NCI-H2029 treated with DMSO at 0.1 percent for 48 hours (cell line): ENCODE measurements around the gene TPD52L2.
"Not testable (repeated sequence)": the region's sequence is repeated elsewhere in the genome, so short reads cannot be mapped to it uniquely, and the experiment has no call there.

Source experiments
- DNase-seq: peaks from one replicate; lab custom pipeline; 2025; lab: John Stamatoyannopoulos, UW

The TPD52L2 gene

DNA sequence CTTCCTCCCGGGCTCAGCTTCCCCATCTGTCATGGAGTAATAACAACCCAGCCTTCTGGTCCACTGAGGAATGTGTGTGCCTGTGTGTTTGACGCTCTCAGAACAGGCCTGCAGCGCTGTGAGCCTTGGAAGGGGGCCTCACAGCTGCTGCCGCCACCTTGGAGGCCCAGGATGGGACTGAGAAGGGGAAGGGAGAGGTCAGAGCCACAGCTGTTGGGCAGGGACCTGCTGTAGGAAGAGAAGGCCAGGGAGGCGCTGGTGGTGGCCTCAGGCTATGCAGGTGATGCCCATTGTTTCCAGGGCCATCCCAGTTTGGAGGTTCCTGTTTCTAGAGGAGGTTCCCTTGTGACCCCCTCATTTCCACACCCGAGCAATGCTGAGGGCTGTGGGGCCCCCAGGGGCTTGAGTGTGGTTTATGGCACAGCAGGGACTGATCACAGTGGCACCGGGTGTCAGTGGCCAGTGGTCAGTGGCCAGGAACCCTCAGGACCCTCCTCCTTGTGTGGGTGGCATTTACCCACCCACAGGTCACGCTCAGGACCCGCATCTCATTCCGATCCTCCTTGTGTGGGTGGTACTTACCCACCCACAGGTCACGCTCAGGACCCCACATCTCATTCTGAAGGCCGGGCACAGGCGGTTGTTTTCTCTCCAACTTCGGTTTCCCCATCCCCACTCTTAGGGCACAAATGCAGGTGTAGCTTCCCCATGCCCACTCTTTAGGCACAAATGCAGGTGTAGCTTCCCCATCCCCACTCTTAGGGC is 14.0 kb downstream of the TPD52L2 start:
- DNase-seq, result no peak

DNA sequence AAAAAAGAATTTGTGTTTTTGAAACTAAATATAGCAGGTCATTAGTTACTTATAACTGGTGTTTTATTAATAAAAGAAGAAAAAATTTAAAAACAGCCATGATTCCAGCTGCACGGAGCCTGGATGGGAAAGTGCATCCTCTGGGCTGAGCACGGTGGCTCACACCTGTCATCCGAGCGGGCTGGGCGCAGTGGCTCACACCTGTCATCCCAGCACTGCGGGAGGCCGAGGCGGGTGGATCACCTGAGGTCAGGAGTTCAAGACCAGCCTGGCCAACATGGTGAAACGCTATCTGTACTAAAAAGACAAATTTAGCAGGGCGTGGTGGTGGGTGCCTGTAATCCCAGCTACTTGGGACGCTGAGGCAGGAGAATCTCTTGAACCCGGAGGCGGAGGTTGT is 15.8 kb downstream of the TPD52L2 start:
- not testable (repeated sequence) for DNase-seq

DNA sequence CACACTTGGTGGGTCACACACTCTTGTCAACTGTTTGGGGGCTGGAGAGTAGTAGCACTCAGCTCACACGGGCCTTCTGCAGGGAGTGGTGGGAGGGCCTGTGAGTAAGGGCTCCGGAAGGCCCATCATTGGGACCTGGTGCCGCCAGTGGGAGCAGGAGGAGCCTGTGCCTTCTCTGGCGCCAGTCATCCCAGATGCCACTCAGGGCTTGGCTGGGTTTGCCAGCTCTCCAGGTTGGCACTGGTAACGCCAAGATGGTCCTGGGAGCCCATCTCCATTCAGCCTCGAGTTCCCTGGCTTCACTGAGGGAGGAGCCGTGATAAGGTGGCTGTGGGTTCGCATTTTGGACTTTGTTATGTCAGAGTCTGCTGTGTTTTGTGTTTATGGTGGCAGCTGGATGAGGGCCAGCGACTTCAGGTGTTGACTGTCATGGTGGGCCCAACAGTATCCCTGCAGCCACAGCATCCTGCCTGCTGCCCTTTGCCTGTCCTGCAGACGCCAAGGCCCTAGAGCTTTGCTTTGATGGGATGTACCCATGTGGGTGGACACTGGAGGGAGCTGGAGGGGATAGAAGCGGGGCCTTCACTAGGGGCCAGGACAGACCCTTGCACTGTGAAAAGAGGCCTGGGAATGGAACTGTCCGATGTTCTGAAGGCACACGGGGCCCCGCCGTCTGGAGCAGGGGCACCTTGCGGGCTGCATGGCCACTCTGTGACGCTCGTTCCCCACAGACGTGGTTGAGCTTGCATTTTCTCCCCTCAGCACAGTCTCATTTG is 16.6 kb downstream of the TPD52L2 start:
- no peak for DNase-seq

DNA sequence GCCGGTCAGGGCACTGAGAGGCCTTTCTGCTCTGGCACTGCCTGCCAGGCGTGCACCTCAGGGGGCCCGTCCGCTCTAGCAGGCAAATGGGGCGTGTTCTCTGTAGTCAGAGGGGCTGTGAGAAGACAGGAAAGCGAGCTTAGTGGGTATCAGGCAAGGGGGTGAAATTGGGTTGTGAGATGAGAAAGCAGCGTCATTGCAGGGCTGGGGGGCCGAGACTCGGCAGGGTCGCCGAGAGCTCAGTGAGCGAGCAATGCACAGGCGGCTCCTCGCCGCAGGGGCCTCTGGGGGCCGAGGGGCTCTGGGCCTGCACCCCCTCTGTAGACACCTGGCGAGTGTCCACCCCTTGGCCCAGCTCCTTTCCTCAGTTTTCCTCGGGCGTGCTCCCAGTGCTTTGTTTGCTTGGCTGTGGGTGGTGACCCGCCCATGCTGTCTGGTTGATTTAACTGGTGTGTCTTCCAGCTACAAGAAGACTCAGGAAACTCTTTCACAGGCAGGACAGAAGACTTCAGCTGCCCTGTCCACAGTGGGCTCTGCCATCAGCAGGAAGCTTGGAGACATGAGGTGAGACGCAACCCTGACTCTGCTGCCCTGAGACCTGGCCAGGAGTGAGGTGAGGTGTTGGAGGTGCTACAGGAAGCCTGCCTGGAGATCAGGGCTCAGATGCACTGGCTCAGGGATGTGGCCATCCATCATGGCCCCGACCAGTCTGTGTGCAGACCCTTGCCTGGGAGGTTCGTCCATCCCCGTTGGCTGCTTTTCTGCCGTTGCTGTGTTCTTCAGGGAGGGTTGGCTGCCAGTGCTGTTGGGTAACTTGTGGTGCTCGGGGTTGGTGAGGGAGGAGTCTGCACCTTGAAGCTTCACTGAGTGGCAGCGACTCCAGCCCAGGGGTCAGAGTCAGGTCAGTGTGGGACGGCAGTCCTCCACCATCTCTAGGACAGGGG is 17.5 kb downstream of the TPD52L2 start:
- no peak for DNase-seq

DNA sequence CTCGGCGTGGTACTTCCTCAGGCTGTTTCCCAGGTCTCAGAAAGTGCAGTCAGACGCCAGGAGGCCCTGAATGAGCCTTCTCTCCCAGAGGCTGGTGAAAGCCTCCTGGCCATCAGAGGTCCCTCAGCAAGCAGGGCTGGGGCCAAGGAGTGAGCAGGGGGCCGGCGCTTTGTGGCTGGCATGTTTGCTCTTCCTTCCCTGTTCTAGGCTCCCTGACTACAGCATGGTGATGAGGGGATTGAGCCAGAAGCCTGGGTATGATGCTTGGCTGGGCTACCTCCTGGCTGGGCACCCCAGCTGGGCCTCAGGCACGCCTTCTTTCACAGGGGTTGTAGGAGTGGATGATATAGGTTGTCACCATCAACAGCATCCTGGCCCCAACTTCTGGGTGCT is 18.1 kb downstream of the TPD52L2 start:
- no peak for DNase-seq

DNA sequence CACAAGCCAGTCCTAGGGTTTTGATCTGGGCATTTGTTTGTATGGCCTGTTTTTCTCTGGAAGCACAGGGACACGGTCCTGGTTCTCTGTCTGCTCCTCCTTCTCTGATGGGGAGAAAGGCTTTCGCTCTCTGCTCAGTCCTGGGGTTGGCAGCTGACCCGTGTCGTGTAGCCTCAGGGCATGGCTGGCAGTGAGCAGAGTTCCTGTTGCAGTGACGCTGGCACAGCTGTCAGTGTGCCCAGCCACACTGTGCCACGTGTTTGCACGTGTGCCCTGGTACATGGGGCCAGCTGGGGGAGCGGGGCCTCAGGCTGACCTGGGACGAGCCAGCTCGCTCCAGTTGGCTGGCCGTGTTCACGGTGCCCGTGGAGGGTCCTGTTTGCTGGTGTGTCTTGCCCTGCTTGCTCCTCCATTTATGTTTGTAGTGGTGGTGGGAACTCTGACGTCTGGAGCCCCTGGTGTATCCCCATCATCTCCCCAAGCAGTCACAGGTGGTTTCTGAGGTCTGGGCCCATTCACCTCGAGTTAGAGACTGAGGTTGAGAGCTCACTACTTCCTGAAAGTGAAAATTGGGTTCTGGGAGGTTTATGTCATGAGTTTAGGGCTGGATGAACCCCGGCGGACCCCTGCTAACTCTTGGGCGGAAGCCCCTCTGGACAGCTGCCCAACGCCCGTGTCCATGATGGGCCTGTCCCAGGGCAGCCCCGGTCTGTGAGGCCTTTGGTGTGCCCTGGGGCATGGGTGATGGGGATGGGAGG is 19.6 kb downstream of the TPD52L2 start:
- no peak for DNase-seq

DNA sequence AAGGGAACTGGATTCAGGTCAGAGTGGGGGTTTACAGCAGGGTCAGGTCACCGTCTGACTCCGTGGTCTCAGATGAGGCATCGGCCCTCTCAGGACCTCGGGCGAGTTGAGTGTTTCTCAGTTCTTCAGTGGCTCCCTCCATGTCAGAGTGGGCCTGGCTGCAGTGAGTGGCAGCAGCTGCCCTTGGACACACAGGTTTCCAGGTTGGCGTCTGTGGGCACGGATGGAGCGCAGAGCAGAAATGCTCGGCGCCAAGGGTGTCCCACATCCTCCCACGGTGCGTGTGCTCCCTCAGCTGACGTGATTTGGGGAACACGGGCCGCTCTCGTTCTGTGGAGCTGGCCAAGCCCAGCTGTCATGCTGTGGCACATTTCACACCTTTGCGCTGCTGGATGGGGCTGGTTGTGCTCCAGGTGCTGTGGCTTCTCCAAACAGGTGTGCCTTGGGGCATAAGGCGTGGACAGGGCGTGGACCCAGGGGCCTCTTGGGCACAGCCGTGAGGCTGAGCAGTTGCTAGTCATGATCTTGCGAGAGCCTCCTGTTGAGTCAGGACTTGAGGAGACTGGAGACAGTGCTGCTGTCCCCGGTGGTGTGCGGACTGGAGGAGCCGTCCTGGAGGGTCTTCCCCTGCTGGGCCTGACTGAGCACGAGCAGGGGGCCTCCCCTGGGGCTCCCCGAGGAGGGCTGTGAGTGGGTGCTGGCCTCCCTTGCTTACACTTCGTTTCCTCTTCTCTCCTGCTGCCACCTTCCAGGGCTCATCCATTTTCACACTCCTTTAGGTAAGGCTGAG is 20.4 kb downstream of the TPD52L2 start:
- DNase-seq, result no peak

DNA sequence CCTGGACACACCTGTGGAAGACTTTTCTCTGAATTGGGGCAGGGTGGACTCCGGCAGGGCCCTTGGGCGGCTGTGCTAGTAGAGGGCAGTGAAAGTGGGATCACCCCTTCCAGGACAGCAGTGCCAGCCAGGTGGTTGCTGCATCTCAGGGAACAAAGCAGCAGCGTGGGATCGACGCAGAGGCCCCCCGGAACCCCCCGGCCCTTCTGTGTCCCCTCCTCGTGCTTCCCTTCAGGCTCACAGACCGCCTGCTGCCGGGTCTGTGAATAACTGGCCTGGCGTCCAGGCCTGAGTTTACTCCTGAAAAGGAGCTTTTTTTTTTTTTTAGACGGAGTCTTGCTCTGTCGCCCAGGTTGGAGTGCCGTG is 21.0 kb downstream of the TPD52L2 start:
- DNase-seq, result no peak

DNA sequence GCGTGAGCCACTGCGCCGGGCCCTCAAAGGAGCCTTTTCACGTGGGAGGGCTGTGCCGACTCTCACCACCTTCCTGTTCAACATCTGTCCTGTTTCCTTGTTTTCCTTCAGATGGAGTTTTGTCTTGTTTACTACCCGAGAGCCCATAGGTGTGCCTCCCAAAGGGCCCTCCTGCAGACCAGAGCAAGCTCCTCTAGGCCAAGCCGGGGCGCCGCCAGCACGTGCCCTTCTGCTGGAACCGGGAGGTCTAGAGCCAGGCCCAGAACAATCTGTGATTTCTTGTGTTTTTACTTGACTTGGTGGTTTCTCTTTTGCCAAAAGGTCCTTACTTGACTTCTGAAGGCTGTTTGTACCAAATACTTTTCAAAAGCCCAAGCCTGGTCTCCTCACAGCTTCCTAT is 21.9 kb downstream of the TPD52L2 start:
- no peak for DNase-seq

DNA sequence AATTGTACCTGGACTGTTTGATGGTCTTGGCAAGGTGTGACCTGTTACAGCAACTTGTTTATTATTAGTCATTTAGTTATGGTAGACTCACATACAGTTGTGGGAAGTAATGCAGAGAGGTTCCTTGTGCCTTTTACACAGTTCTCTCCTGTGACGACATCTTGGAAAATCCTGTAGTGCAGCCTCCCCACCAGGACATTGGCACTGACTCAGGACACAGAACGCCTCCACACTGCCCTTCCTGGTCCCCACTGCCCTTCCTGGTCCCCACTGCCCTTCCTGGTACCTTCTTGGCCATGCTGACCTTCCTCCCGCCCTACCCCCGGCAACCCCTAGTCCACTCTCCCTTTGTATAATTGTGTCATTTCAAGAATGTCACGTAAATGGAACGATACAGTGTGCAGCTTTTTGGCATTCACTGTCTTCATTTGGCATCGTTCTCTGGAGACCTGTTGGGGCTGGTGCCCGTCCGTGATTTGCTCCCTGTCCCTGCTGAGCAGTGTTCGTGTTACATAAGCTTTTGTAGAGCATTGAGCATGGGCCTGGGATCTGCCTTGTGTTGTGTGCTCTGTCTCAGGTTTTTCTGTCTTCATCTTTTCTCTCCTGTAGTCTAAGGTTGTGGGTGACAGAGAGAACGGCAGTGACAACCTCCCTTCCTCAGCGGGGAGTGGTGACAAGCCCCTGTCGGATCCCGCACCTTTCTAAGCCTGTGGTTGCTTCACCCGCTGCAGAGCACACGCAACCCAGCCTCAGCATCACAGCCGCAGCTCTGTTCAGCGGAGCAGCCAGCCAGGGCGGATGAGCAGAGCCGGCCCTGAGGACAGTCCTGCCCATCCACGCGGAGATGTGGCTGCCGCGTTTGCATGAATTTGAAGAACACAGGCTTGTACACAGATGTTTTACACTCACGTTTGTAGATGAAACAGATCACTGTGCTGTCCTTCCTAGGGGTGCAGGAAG is 24.5 kb downstream of the TPD52L2 start:
- DNase-seq, result no peak

DNA sequence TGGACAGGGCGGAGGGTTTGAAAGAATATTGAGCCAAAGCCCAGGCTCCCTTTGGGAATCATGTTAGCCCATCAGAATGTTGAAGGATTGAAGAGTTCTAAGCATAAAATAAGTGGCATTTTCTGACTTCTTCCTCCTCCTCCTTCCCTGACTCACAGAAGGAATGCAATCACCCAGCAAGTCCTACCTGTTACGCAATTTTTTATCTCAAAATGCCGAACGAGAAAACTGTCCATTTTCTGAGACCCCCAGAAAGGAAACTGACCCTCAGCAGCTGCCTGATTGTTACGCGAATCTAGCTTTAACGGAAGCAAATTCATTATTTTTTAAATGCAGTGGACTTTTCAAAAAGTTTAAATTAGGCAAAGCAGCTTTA is 25.1 kb downstream of the TPD52L2 start:
- DNase-seq, result no peak

DNA sequence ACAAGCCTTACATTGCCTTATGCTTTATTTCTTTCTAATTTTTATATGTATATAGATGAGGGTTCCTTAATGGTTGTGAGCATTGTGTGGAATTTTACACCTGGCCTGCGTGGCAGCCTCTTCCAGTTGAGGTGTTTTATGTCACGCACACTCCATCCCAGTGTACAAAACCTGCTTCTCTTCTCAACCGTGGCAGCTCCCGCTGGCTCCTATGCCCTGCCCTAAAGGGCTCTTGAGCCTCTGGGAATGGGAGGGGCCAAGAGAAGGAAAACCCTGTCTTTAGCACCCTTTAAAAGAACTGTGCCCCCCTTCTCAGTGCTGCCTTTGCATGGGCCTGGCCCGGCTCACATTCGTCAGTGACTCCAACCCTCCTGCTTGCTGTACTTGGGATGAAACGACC is 25.5 kb downstream of the TPD52L2 start:
- DNase-seq, result no peak

DNA sequence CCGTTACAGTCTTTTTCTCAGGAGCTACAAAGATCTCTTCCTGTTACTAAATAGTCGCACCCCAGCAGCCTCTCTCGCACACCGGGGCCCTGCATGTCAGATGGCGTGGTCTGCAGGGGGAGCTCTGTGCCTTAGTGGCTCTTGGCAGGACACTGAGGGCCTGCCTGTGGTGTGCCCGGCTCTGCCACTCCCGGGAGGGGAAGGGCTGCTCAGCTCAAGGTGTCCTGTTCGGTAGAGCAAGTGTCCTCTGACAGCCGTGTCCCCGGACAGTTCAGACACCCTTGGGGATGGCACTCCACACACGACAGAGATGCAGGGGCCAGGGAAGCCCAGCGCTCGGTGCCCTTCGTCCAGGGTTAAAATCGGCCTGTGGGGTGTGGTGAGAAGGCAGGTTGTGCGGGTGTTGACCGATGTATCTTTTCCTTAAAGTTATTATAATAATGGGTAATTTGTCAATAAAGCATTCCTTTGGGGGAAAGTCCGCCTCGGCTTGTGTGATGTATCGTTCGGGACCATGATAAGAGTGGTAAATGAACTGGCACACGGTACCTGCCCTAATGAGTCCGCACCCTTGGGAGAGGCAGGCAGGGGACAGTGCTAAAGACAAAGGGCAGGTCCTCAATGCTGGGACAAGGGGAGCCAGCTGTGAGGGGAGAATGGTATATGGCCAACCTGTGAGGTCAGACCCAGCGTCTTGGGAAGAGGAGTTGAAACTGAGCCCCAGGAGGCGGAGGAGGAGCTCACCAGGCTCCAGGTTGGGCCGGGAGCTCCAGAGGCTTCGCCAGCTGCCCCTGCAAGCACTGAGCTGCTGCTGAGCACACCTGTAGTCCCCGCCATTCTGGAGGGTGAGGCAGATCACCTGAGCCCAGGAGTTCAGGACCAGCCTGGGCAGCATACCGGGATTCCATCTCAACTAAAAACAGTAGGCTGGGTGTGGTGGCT is 26.3 kb downstream of the TPD52L2 start:
- no peak for DNase-seq

DNA sequence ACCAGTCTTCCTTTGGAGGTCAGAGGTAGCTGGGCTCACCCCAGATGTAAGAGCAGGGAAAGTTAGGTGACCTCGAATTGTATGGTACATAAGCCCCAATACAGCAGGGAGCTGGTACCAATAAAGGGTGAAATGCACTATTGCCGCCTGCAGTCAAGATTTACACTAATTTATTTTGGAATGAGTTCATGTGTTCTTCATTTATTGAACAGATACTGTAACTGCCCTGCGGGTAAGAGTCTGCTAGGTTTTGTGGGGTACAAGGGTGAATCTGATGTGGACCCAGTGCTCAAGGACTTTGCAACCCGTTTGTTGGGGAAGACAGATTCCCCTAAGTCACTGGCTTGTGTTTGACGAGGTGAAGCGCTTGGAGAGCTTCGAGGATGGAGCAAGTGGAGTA is 27.3 kb downstream of the TPD52L2 start:
- DNase-seq, result no peak

DNA sequence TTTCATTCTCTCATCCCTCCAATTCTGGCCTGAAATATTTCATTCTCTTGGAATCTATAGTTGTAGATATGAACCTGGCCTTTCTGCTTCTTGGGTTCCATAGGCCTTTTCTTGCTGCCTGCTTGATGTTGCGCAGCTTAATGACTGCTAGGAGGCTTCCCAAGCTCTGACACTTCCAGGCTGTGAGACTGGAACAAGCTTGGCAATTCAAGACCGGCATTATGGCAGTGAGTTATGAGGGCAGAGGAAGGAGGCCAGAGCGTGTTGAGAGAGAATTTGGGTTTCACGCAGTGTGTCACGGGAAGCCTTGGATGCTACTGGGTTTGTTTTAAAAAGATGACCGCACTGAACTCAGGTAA is 28.9 kb downstream of the TPD52L2 start:
- DNase-seq, result no peak

DNA sequence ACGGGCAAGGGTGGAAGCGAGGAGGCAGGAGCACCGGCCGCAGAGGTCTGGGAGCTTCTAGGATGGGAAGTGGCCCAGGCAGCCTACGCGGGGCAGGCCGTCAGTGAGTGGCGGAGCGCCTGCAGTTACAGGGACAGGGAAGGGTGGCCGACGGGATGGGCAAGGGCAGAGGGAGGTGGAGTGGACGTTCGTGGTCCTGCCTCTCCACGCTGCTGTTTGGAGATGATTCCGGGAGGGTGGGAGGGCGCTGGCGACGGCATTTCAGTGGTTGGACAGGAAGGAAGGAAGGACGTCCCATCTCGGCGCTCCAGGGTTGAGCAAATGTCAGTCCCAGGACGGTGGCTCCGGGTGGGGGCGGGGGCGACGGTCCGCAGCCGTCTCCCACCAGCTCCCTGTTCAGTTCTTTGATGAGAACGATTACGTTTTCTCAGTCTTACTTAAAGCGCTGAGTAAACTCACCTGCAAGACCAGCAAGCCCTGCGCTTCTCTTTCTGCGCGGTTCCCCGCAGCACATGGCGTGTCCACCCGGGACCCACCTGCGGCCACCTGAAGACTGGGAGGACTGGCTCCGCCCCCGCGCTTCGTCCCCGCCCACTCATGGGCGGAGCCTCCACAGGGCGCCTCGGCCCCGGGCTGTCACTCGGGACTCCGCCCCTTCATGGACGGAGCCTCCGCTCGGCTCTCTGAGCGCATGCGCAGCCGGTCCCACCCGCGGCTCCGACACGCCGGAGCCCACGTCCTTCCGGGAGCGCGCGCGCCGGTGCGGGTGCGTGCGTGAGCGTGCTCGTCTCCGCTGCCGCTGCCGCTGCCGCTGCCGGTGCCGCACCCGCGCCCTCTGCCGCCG is 29.5 kb downstream of the TPD52L2 start, which contains the start of gene DNAJC5:
Gene DNAJC5, plus strand, starts transcription at position 769 of the 844 bp plus-strand sequence. CDS start 33,220 bp downstream, outside the sequence.
- peak; percentile 69 for DNase-seq

DNA sequence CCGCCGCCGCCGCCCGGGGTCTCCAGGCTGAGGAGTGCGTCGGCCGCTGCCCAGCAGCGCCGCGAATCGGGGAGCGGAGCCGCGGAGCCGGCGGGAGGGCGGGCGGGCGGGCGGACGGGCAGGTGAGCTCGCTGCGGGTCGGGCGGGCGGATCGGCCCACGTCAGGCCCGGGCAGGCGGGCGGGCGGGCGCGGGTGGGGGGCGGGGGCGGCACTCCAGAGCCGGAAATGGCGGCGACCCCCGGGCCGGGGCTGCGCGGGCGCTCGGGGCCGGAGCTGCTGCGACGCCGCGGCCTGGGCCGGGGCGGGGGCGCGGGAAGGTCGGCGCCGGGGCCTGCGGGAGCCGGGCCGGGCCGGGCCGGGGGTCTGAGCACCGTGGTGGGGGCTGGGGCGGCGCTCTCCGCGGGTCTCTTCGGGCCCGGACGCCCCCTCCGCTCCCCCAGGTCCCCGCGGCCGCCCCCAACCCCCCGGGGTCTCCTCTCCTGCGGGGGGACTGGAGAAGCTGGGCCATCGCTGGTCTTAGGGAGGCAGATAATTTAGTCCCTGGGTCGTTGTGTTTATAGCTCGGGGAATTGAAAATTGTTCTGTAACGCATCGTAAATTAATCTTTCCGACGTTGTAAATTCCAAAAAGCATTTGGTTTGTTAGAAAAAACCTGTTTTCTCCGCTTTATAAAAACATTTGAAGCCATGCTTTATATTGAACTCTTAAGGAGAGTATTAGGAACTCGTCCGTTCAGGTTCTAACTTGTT is 30.3 kb downstream of the TPD52L2 start:
- no peak for DNase-seq
